ENCODE data around the gene TRANK1.

The TRANK1 gene

GRCh38 chr3:36842275-36842674 lies 102.6 kb downstream of the TRANK1 start:
- Histone ChIP-seq H3K9ac (no peak overlapping the region), H3K36me3 (peaks cover 82 to 100% (median 97%) of the 10 kb centered on the region in 11 experiments)

GRCh38 chr3:36840453-36840921 lies 104.4 kb downstream of the TRANK1 start:
- Histone ChIP-seq H3K4me1 (peaks cover 0 to 13% (median 0%) of the 10 kb centered on the region in 10 experiments; a peak in 3 of 20 replicates), H3K36me3 (peaks cover 72 to 99% (median 96%) of the 10 kb centered on the region in 11 experiments), H3K4me3 (no peak overlapping the region), H3K27ac (no peak overlapping the region), H4K20me1 (no peaks in the 10 kb centered on the region), H3K9me3 (replicated peaks in 1 of 11) (peaks cover 20 to 31% (median 27%) of the 10 kb centered on the region in 11 experiments), H3K4me2 (peak overlapping the region in 1 of 11 experiments; percentile 11; a peak in 2 of 22 replicates), H3K27me3 (no peaks in the 10 kb centered on the region), H3K9ac (no peak overlapping the region)
- TF ChIP-seq Cebpa-rat (IDR thresholded peaks at IDR 0.05) = no peak

More at GRCh38 chr3:36842275-36842674, 102.6 kb downstream of the TRANK1 start:
- Histone ChIP-seq H3K4me1 (peaks cover 0 to 13% (median 0%) of the 10 kb centered on the region in 10 experiments; a peak in 4 of 20 replicates), H3K4me3 (no peak overlapping the region), H4K20me1 (no peaks in the 10 kb centered on the region), H3K4me2 (no peak overlapping the region), H3K9me3 (replicated peaks in 1 of 11) (peaks cover 20 to 31% (median 27%) of the 10 kb centered on the region in 11 experiments), H3K27ac (no peak overlapping the region), H3K27me3 (no peaks in the 10 kb centered on the region)
- no peak for TF ChIP-seq Cebpa-rat (IDR thresholded peaks at IDR 0.05)

GRCh38 chr3:36837089-36837488 lies 107.8 kb downstream of the TRANK1 start:
- H4K20me1 ChIP-seq = no peaks in the 10 kb centered on the region
- no peak overlapping the region for H3K27ac ChIP-seq
- peaks cover 73 to 97% (median 93%) of the 10 kb centered on the region in 11 experiments for H3K36me3 ChIP-seq
- H3K9ac ChIP-seq = no peak overlapping the region
- no peak overlapping the region for H3K4me3 ChIP-seq
- no peak overlapping the region for H3K4me2 ChIP-seq
- peaks cover 12 to 19% (median 17%) of the 10 kb centered on the region in 11 experiments for H3K9me3 ChIP-seq (replicated peaks in 1 of 11)
- H3K27me3 ChIP-seq = no peaks in the 10 kb centered on the region
- TF ChIP-seq Cebpa-rat (IDR thresholded peaks at IDR 0.05) = no peak
- peaks cover 0 to 11% (median 0%) of the 10 kb centered on the region in 10 experiments; a peak in 3 of 20 replicates for H3K4me1 ChIP-seq

GRCh38 chr3:36833160-36833814 lies 111.6 kb downstream of the TRANK1 start:
- peaks cover 62 to 98% (median 90%) of the 10 kb centered on the region in 11 experiments for H3K36me3 ChIP-seq

DNA sequence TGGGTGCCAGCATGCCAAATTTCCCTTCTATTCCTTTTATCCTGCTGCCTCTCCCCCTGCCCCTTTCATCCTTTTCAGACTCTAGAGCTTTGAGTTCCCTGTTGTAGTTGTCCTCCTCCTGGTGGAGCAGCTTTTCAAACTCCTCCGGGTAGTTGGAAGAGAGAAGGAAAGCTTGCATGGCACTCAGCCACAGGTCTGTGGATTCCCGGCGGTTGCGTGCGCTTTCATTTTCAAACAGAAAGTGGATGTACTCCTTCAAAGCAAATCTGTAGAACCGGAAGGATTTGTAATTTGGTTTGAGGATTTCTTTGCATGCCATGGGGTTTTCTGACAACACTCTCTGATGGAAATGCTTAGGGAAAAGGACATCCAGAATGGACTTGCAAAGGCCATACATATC lies 112.4 kb downstream of the TRANK1 start:
- Histone ChIP-seq H3K4me3 (no peak overlapping the region), H3K27me3 (no peaks in the 10 kb centered on the region)
- TF ChIP-seq Cebpa-rat (IDR thresholded peaks at IDR 0.05) = no peak

More at GRCh38 chr3:36833160-36833814, 111.6 kb downstream of the TRANK1 start:
- Histone ChIP-seq H3K4me3 (no peak overlapping the region), H3K27me3 (no peaks in the 10 kb centered on the region), H3K9me3 (replicated peaks in 1 of 11) (no peaks in the 10 kb centered on the region; a peak in 1 of 22 replicates), H3K4me1 (no peaks in the 10 kb centered on the region), H4K20me1 (no peaks in the 10 kb centered on the region), H3K4me2 (no peak overlapping the region), H3K27ac (no peak overlapping the region), H3K9ac (no peak overlapping the region)
- TF ChIP-seq Cebpa-rat (IDR thresholded peaks at IDR 0.05) = no peak

GRCh38 chr3:36827133-36827532 lies 117.7 kb downstream of the TRANK1 start:
- Histone ChIP-seq H3K4me2 (no peak overlapping the region), H3K36me3 (peaks cover 46 to 89% (median 77%) of the 10 kb centered on the region in 11 experiments), H3K9me3 (replicated peaks in 1 of 11) (no peaks in the 10 kb centered on the region; a peak in 1 of 22 replicates), H3K9ac (no peak overlapping the region), H3K4me1 (no peaks in the 10 kb centered on the region), H3K27me3 (no peaks in the 10 kb centered on the region), H3K4me3 (no peak overlapping the region), H4K20me1 (no peaks in the 10 kb centered on the region), H3K27ac (no peak overlapping the region)
- no peak for TF ChIP-seq Cebpa-rat (IDR thresholded peaks at IDR 0.05)

More for the DNA sequence above, 112.4 kb downstream of the TRANK1 start:
- no peaks in the 10 kb centered on the region for H4K20me1 ChIP-seq
- peaks cover 59 to 96% (median 88%) of the 10 kb centered on the region in 11 experiments for H3K36me3 ChIP-seq
- H3K27ac ChIP-seq = no peak overlapping the region
- no peak overlapping the region for H3K4me2 ChIP-seq
- H3K9ac ChIP-seq = no peak overlapping the region
- no peaks in the 10 kb centered on the region for H3K4me1 ChIP-seq
- H3K9me3 ChIP-seq (replicated peaks in 1 of 11) = no peaks in the 10 kb centered on the region; a peak in 1 of 22 replicates

- no peaks in the 10 kb centered on the region for H4K20me1 ChIP-seq
- TF ChIP-seq Cebpa-rat (IDR thresholded peaks at IDR 0.05) = no peak
- H3K9ac ChIP-seq = no peak overlapping the region
- H3K27me3 ChIP-seq = no peaks in the 10 kb centered on the region
- H3K4me1 ChIP-seq = no peaks in the 10 kb centered on the region
- H3K27ac ChIP-seq = no peak overlapping the region
- no peaks in the 10 kb centered on the region for H3K9me3 ChIP-seq (replicated peaks in 1 of 11)
- no peak overlapping the region for H3K4me2 ChIP-seq
- H3K4me3 ChIP-seq = no peak overlapping the region
- H3K36me3 ChIP-seq = peaks cover 37 to 83% (median 68%) of the 10 kb centered on the region in 11 experiments
Observed at GRCh38 chr3:36826240-36826639, 118.6 kb downstream of the TRANK1 start.

DNA sequence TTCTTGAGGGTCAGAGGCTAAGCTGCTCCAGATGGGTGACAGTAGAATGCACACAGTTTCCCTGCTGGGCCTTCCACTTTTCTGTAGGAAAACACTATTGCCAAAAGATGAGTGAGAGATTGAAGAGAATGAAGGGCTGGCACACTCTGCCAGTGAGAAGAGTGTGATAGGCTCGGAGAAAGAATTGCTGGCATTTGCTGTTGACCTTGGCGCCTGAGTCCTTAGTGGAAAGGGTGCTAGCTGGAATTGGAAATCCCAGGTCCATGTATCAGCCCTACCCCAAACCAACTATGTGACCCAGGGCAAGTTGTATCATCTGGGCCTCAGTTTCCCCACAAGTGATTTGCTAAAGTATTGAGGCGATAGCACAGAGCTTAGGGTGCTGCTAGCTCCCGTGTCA lies 120.4 kb downstream of the TRANK1 start:
- Histone ChIP-seq H3K27me3 (no peaks in the 10 kb centered on the region), H4K20me1 (no peaks in the 10 kb centered on the region), H3K4me2 (no peak overlapping the region), H3K36me3 (peaks cover 26 to 68% (median 51%) of the 10 kb centered on the region in 11 experiments; a peak in 21 of 22 replicates), H3K27ac (no peak overlapping the region), H3K4me3 (no peak overlapping the region), H3K4me1 (no peaks in the 10 kb centered on the region), H3K9me3 (replicated peaks in 1 of 11) (no peaks in the 10 kb centered on the region), H3K9ac (no peak overlapping the region)
- TF ChIP-seq Cebpa-rat (IDR thresholded peaks at IDR 0.05) = no peak

DNA sequence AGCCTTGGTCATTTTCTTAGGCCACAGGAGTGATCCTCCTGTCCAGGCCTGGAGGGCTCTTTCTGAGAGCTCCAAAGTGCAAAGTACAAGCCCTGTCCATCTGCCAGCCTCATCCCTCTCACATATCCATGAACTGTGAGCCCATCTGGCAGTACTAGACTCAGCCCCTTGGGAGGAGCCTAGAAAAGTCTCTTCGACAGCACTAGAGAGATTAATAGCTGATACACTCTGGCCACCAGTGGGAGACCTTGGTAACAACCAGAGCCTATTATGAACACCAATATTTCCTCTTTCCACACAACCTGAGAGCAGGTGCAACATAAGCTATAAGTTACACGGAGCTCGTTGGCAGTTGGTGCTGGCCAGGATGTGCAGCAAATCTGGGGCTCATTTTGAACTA lies 121.0 kb downstream of the TRANK1 start:
- no peaks in the 10 kb centered on the region for H4K20me1 ChIP-seq
- no peaks in the 10 kb centered on the region for H3K9me3 ChIP-seq (replicated peaks in 1 of 11)
- no peak overlapping the region for H3K4me2 ChIP-seq
- no peak overlapping the region for H3K27ac ChIP-seq
- H3K4me1 ChIP-seq = no peaks in the 10 kb centered on the region
- TF ChIP-seq Cebpa-rat (IDR thresholded peaks at IDR 0.05) = no peak
- no peak overlapping the region for H3K9ac ChIP-seq
- H3K27me3 ChIP-seq = no peaks in the 10 kb centered on the region
- peaks cover 26 to 62% (median 44%) of the 10 kb centered on the region in 11 experiments; a peak in 21 of 22 replicates for H3K36me3 ChIP-seq
- no peak overlapping the region for H3K4me3 ChIP-seq
